PC-9 (cell line): ENCODE results near the gene KIAA0232.

Experiments used
- EZH2 ChIP-seq: fragments of 200-600 bp; sonication (generic); IDR thresholded peaks from 2 replicates; pipeline ENCODE4 v1.8.0; 2017; ENCODE audit warnings: antibody characterized with exemption, low read depth
- TF ChIP-seq, protein P1 (sequence below): fragments of 200-600 bp; sonication (generic); conservative IDR thresholded peaks from 2 replicates; pipeline ENCODE4 v1.6.1; 2017; ENCODE audit warnings: mixed run types, antibody characterized with exemption, mild to moderate bottlenecking, moderate library complexity

- TF ChIP-seq EZH2: no peak
- TF ChIP-seq, protein P1, sequence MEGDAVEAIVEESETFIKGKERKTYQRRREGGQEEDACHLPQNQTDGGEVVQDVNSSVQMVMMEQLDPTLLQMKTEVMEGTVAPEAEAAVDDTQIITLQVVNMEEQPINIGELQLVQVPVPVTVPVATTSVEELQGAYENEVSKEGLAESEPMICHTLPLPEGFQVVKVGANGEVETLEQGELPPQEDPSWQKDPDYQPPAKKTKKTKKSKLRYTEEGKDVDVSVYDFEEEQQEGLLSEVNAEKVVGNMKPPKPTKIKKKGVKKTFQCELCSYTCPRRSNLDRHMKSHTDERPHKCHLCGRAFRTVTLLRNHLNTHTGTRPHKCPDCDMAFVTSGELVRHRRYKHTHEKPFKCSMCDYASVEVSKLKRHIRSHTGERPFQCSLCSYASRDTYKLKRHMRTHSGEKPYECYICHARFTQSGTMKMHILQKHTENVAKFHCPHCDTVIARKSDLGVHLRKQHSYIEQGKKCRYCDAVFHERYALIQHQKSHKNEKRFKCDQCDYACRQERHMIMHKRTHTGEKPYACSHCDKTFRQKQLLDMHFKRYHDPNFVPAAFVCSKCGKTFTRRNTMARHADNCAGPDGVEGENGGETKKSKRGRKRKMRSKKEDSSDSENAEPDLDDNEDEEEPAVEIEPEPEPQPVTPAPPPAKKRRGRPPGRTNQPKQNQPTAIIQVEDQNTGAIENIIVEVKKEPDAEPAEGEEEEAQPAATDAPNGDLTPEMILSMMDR: no peak
Observed at GRCh38 chr4:6813725-6814124, 31.2 kb downstream of the KIAA0232 start.
